ENCODE measurements around the gene PPP1R12B. TPM values are rescaled to one million over a fixed set of nuclear protein-coding genes. Genes with fewer than 3 reads are reported as not detected.
"Not testable (repeated sequence)": the region's sequence is repeated elsewhere in the genome, so short reads cannot be mapped to it uniquely, and the experiment has no call there.

The PPP1R12B gene
- polyA plus RNA-seq, 1 donor (not counting 4 experiments of a cell fraction or from before 2014, with no cell fraction given) = 6.9 TPM

- H3K9ac ChIP-seq (ENCODE audit: control insufficient read depth, extremely low read depth, insufficient read depth, low read length); H3K27ac ChIP-seq (ENCODE audit: control insufficient read depth, insufficient read depth, low read length); DNase-seq (ENCODE audit: low read depth, low spot score); H3K4me3 ChIP-seq (ENCODE audit: control insufficient read depth in 2 of 3, extremely low read depth in 1 of 3, insufficient read depth in 2 of 3, low read depth in 1 of 3, low read length in 3 of 3); H3K4me2 ChIP-seq (ENCODE audit: control insufficient read depth, extremely low read depth, insufficient read depth, low read depth, low read length); H3K27me3 ChIP-seq (ENCODE audit: control insufficient read depth, extremely low read depth, insufficient read depth, low read length); H4K20me1 ChIP-seq (ENCODE audit: control insufficient read depth, extremely low read depth, insufficient read depth, low read length); H2AFZ ChIP-seq (ENCODE audit: control insufficient read depth, low read length); FAIRE-seq; dilution Hi-C loops (cut with MboI; ENCODE audit: extremely low pct_ligation_motif_present, low sequenced_read_pairs); H3K9me1 ChIP-seq (ENCODE audit: control insufficient read depth, extremely low read depth, insufficient read depth, low read length); H3K9me3 ChIP-seq (ENCODE audit: control insufficient read depth, low read depth, low read length); H3K36me3 ChIP-seq (ENCODE audit: control insufficient read depth in 2 of 2, extremely low read depth in 1 of 2, insufficient read depth in 2 of 2, low read length in 2 of 2); H3K79me2 ChIP-seq (ENCODE audit: control insufficient read depth, insufficient read depth, low read length): not testable (repeated sequence)
- H3K4me1 ChIP-seq (ENCODE audit: control insufficient read depth, extremely low read depth, insufficient read depth, low read length) = peaks cover 22% of the 10 kb centered on the region
These were observed 136.3 kb downstream of the PPP1R12B start for GRCh38 chr1:202484820-202485219.

DNA sequence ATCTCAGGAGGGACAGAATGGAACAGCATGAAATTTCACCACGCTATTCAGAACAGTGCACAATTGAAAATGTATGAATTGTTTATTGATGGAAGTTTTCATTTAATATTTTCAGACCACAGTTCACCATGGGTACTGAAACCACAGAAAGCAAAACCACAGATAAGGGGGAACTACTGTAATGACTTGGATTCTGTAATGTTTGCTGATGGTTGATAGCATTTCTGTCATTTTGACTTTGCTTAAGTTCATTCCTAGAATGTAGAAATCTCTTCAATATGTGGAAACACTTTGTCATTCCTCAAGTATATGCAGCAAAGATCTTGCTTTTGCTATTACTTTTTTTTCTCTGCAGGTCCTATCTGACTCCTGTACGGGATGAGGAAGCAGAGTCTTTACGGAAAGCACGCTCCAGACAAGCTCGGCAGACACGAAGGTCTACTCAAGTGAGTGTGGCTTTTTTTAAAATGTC, 139.7 kb downstream of the PPP1R12B start:
- H3K36me3 ChIP-seq (ENCODE audit: control insufficient read depth in 2 of 2, extremely low read depth in 1 of 2, insufficient read depth in 2 of 2, low read length in 2 of 2); H3K9me3 ChIP-seq (ENCODE audit: control insufficient read depth, low read depth, low read length); H3K4me3 ChIP-seq (ENCODE audit: control insufficient read depth in 2 of 3, extremely low read depth in 1 of 3, insufficient read depth in 2 of 3, low read depth in 1 of 3, low read length in 3 of 3); DNase-seq (ENCODE audit: low read depth, low spot score); H3K27me3 ChIP-seq (ENCODE audit: control insufficient read depth, extremely low read depth, insufficient read depth, low read length); H3K27ac ChIP-seq (ENCODE audit: control insufficient read depth, insufficient read depth, low read length); H4K20me1 ChIP-seq (ENCODE audit: control insufficient read depth, extremely low read depth, insufficient read depth, low read length); H2AFZ ChIP-seq (ENCODE audit: control insufficient read depth, low read length); H3K9me1 ChIP-seq (ENCODE audit: control insufficient read depth, extremely low read depth, insufficient read depth, low read length); H3K9ac ChIP-seq (ENCODE audit: control insufficient read depth, extremely low read depth, insufficient read depth, low read length); H3K79me2 ChIP-seq (ENCODE audit: control insufficient read depth, insufficient read depth, low read length); H3K4me2 ChIP-seq (ENCODE audit: control insufficient read depth, extremely low read depth, insufficient read depth, low read depth, low read length); dilution Hi-C loops (cut with MboI; ENCODE audit: extremely low pct_ligation_motif_present, low sequenced_read_pairs): not testable (repeated sequence)
- FAIRE-seq = peak; percentile 52
- peaks cover 11% of the 10 kb centered on the region for H3K4me1 ChIP-seq (ENCODE audit: control insufficient read depth, extremely low read depth, insufficient read depth, low read length)

DNA sequence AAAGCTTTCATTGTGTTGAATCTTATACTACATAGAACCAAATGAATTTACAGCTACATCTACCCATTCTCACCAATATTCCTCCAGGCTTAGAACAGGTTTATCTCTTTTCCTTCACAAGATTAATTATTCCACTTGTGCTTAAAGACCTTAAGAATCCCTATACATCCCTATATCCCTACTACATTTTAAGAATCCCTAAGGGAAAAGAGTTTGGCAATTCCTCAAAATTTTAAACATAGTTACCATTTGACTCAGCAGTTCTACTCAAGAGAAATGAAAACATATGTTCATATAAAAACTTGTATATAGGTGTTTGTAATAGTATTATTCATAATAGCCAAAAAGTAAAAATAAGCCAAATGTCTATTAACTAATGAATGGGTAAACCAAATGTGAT, 140.6 kb downstream of the PPP1R12B start:
- H3K4me3 ChIP-seq (ENCODE audit: control insufficient read depth in 2 of 3, extremely low read depth in 1 of 3, insufficient read depth in 2 of 3, low read depth in 1 of 3, low read length in 3 of 3); H3K27me3 ChIP-seq (ENCODE audit: control insufficient read depth, extremely low read depth, insufficient read depth, low read length); H3K9me1 ChIP-seq (ENCODE audit: control insufficient read depth, extremely low read depth, insufficient read depth, low read length); H3K27ac ChIP-seq (ENCODE audit: control insufficient read depth, insufficient read depth, low read length); H4K20me1 ChIP-seq (ENCODE audit: control insufficient read depth, extremely low read depth, insufficient read depth, low read length); H3K4me1 ChIP-seq (ENCODE audit: control insufficient read depth, extremely low read depth, insufficient read depth, low read length); H3K9me3 ChIP-seq (ENCODE audit: control insufficient read depth, low read depth, low read length); H3K79me2 ChIP-seq (ENCODE audit: control insufficient read depth, insufficient read depth, low read length); DNase-seq (ENCODE audit: low read depth, low spot score); FAIRE-seq; dilution Hi-C loops (cut with MboI; ENCODE audit: extremely low pct_ligation_motif_present, low sequenced_read_pairs); H3K36me3 ChIP-seq (ENCODE audit: control insufficient read depth in 2 of 2, extremely low read depth in 1 of 2, insufficient read depth in 2 of 2, low read length in 2 of 2); H3K9ac ChIP-seq (ENCODE audit: control insufficient read depth, extremely low read depth, insufficient read depth, low read length); H2AFZ ChIP-seq (ENCODE audit: control insufficient read depth, low read length); H3K4me2 ChIP-seq (ENCODE audit: control insufficient read depth, extremely low read depth, insufficient read depth, low read depth, low read length): not testable (repeated sequence)

DNA sequence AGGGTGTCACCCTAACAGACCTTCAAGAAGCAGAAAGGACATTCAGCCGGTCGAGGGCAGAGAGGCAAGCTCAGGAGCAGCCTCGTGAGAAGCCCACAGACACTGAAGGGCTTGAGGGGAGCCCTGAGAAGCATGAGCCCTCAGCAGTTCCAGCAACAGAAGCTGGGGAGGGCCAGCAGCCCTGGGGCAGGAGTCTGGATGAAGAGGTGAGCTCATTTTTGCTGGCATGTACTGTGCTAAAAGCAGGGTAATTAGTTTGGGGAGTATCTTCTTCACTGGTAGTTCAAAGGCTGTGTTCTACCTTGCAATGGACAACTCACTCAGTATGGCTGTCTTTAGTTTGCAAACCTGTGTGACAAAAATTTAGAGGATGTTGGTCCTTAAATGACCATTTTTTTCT, 144.6 kb downstream of the PPP1R12B start:
- H3K27me3 ChIP-seq (ENCODE audit: control insufficient read depth, extremely low read depth, insufficient read depth, low read length); H4K20me1 ChIP-seq (ENCODE audit: control insufficient read depth, extremely low read depth, insufficient read depth, low read length); FAIRE-seq; H3K9me3 ChIP-seq (ENCODE audit: control insufficient read depth, low read depth, low read length); H3K9me1 ChIP-seq (ENCODE audit: control insufficient read depth, extremely low read depth, insufficient read depth, low read length); H3K27ac ChIP-seq (ENCODE audit: control insufficient read depth, insufficient read depth, low read length); dilution Hi-C loops (cut with MboI; ENCODE audit: extremely low pct_ligation_motif_present, low sequenced_read_pairs); H3K79me2 ChIP-seq (ENCODE audit: control insufficient read depth, insufficient read depth, low read length); H3K9ac ChIP-seq (ENCODE audit: control insufficient read depth, extremely low read depth, insufficient read depth, low read length); H3K4me2 ChIP-seq (ENCODE audit: control insufficient read depth, extremely low read depth, insufficient read depth, low read depth, low read length); H3K4me1 ChIP-seq (ENCODE audit: control insufficient read depth, extremely low read depth, insufficient read depth, low read length); DNase-seq (ENCODE audit: low read depth, low spot score); H3K4me3 ChIP-seq (ENCODE audit: control insufficient read depth in 2 of 3, extremely low read depth in 1 of 3, insufficient read depth in 2 of 3, low read depth in 1 of 3, low read length in 3 of 3); H3K36me3 ChIP-seq (ENCODE audit: control insufficient read depth in 2 of 2, extremely low read depth in 1 of 2, insufficient read depth in 2 of 2, low read length in 2 of 2); H2AFZ ChIP-seq (ENCODE audit: control insufficient read depth, low read length): not testable (repeated sequence)

Data from keratinocyte (primary cell).